Testis (tissue), 3 donors: Measurements from ENCODE around the gene TMEM8B. TPM values are rescaled to one million over a fixed set of nuclear protein-coding genes. Genes with fewer than 3 reads are reported as not detected.
A peak's percentile ranks its signal among the peaks of the same experiment; 100 is the strongest.
"Not testable (repeated sequence)": the region's sequence is repeated elsewhere in the genome, so short reads cannot be mapped to it uniquely, and the experiment has no call there.

Experiments used
- DNase-seq: peaks from one replicate; pipeline ENCODE4 v3.0.0-alpha.2; 2019
- H3K27ac ChIP-seq, 2 donors: fragments of 200-600 bp; sonication (generic); one replicate each; pipeline ENCODE4 v1.5.1; 2019
- H3K27me3 ChIP-seq: fragments of 200-600 bp; sonication (generic); one replicate; pipeline ENCODE4 v1.5.1; 2019
- H3K36me3 ChIP-seq: fragments of 200-600 bp; sonication (generic); one replicate; pipeline ENCODE4 v1.5.1; 2017; ENCODE audit warnings: low read depth; ENCODE audit errors: missing control alignments
- H3K4me1 ChIP-seq: fragments of 200-600 bp; sonication (generic); one replicate; pipeline ENCODE4 v1.5.1; 2019
- H3K4me3 ChIP-seq, 2 donors: fragments of 200-600 bp; sonication (generic); one replicate each; pipeline ENCODE4 v1.5.1; 2017 to 2019
- H3K9me3 ChIP-seq: fragments of 200-600 bp; sonication (generic); one replicate; pipeline ENCODE4 v1.5.1; 2017
- CTCF ChIP-seq, 3 experiments: fragments of 450-650 bp in 2 of 3; fragments of 200-600 bp in 1 of 3; sonication (generic) in 1 of 3; IDR thresholded peaks; one replicate each; pipeline ENCODE4 v1.5.1; 2016 to 2019; ENCODE audit warnings: antibody characterized with exemption in 3 of 3, mild to moderate bottlenecking in 2 of 3, moderate library complexity in 1 of 3
- POLR2A ChIP-seq: fragments of 450-650 bp; IDR thresholded peaks from one replicate; pipeline ENCODE4 v1.6.1; 2017; ENCODE audit warnings: antibody characterized with exemption, mild to moderate bottlenecking, moderate library complexity
- WGBS, 2 donors: methylation state at CpG; one replicate each; pipeline ENCODE4 v1.1.5; 2018; 5-methylcytosine and 5-hydroxymethylcytosine counted together
- intact Hi-C: fragments of 100-400 bp; cut with DNase I; formaldehyde crosslinking; loops from one replicate; pipeline ENCODE4 v1.15.1; 2023; ENCODE audit warnings: low total_unique reads
- polyA plus RNA-seq: library from polyadenylated mRNA; stranded (reverse); fragments of 350-450 nt; fragmentation: Illumina TruSeq; extraction: RNeasy Lipid Tissue Mini Kit (QIAGEN cat#74804); gene quantifications from one replicate; pipeline ENCODE4 v1.2.3, GENCODE V29; 2014; ENCODE audit warnings: low read depth, low replicate concordance; ENCODE audit not compliant: insufficient read depth
- small RNA-seq, 2 donors: library from RNA; depleted of rRNA; stranded (forward); fragments of <200 nt; gene quantifications; one replicate each; pipeline ENCODE3, GENCODE V24; 2016
- total RNA-seq, 2 donors: library from RNA; depleted of rRNA; stranded (reverse); fragments of >200 nt; gene quantifications; one replicate each; pipeline ENCODE4 v1.2.3, GENCODE V29; 2016

TMEM8B gene
- total and polyA plus RNA-seq, 3 donors from 2014 or later, result 22.2 to 24.6 (median 24.5) TPM

- peak overlapping the region; percentile 36 to 65 for H3K4me3 ChIP-seq
- H3K36me3 ChIP-seq, result no peaks in the 10 kb centered on the region
- no peaks in the 10 kb centered on the region for H3K9me3 ChIP-seq
- peak overlapping the region; percentile 91 to 95 for H3K27ac ChIP-seq
- peak in 2 of 3 experiments; percentile 26 to 42 for TF ChIP-seq CTCF (IDR thresholded peaks at IDR 0.05)
- no peak for TF ChIP-seq POLR2A
- peak; percentile 66 for DNase-seq
- H3K27me3 ChIP-seq, result no peaks in the 10 kb centered on the region
- peaks cover 57% of the 10 kb centered on the region for H3K4me1 ChIP-seq
- intact Hi-C loops, result no loop called here
- WGBS, 2 donors, result 61 to 86% methylated on average over 8 to 14 of the region's 14 CpGs
Observed at GRCh38 chr9:35910613-35911359, 81.8 kb downstream of the TMEM8B start.

GRCh38 chr9:35911690-35912089 is 82.7 kb downstream of the TMEM8B start:
- Histone ChIP-seq H3K4me1 (peaks cover 55% of the 10 kb centered on the region), H3K36me3 (no peaks in the 10 kb centered on the region), H3K27me3 (no peaks in the 10 kb centered on the region), H3K4me3 (peak overlapping the region in 1 of 2 donors; percentile 65), H3K27ac (peak overlapping the region in 1 of 2 donors; percentile 95), H3K9me3 (no peaks in the 10 kb centered on the region)
- intact Hi-C loops, result no loop called here
- TF ChIP-seq CTCF (IDR thresholded peaks at IDR 0.05), result no peak
- TF ChIP-seq POLR2A, result no peak
- 71 to 80% methylated on average over 10 of the region's 10 CpGs for WGBS, 2 donors
- peak; percentile 72 for DNase-seq

GRCh38 chr9:35912791-35913400 is 83.9 kb downstream of the TMEM8B start:
- no peak for DNase-seq
- Histone ChIP-seq H3K9me3 (no peaks in the 10 kb centered on the region), H3K27me3 (no peaks in the 10 kb centered on the region), H3K4me1 (peaks cover 50% of the 10 kb centered on the region), H3K27ac (peak overlapping the region in 1 of 2 donors; percentile 95), H3K4me3 (peak overlapping the region in 1 of 2 donors; percentile 65), H3K36me3 (no peaks in the 10 kb centered on the region)
- intact Hi-C loops, result no loop called here
- WGBS, 2 donors, result 55 to 79% methylated on average over 10 of the region's 10 CpGs
- no peak for TF ChIP-seq POLR2A

- DNase-seq, intact Hi-C loops, H3K9me3 ChIP-seq, H3K36me3 ChIP-seq, H3K27ac ChIP-seq, H3K27me3 ChIP-seq: not testable (repeated sequence)
- Histone ChIP-seq H3K4me1 (peaks cover 47% of the 10 kb centered on the region), H3K4me3 (peak overlapping the region in 1 of 2 donors; percentile 65)
Observed at GRCh38 chr9:35913429-35913828, 84.4 kb downstream of the TMEM8B start.

GRCh38 chr9:35914301-35914807 is 85.3 kb downstream of the TMEM8B start:
- intact Hi-C loops, result no loop called here
- no peaks in the 10 kb centered on the region for H3K36me3 ChIP-seq
- no peak overlapping the region for H3K4me3 ChIP-seq
- peak overlapping the region in 1 of 2 donors; percentile 45 for H3K27ac ChIP-seq
- no peaks in the 10 kb centered on the region for H3K27me3 ChIP-seq
- no peaks in the 10 kb centered on the region for H3K9me3 ChIP-seq
- peak; percentile 93 for DNase-seq
- 7 to 13% methylated on average over 5 to 9 of the region's 9 CpGs for WGBS, 2 donors
- peaks cover 38% of the 10 kb centered on the region for H3K4me1 ChIP-seq
- TF ChIP-seq POLR2A (no peak), CTCF (IDR thresholded peaks at IDR 0.05) (no peak)

Small RNA genes lying within 50 kb of the gene (small RNA-seq; reads per million reads assigned to genes)
- 0.18 to 0.66 reads per million in 2 donors for gene HINT2

Other genes with a start within 250 kb of the TMEM8B start
- 100 to 1,000 TPM in 1 of 2 donors, 10 to 100 TPM in 1; 89.6 to 104 TPM for gene TESK1, start 224.0 kb upstream of the TMEM8B start, total RNA-seq
- 92.6 TPM for gene TESK1, start 224.0 kb upstream of the TMEM8B start, polyA plus RNA-seq
- gene CD72, start 210.8 kb upstream of the TMEM8B start, total RNA-seq, result under 1 TPM; 0.63 to 0.99 TPM
- gene CD72, start 210.8 kb upstream of the TMEM8B start, polyA plus RNA-seq, result 3.2 TPM
- gene SIT1, start 178.3 kb upstream of the TMEM8B start, total RNA-seq, result under 1 TPM in 1 of 2 donors, not detected in 1; 0.43 TPM
- 1.6 TPM for gene SIT1, start 178.3 kb upstream of the TMEM8B start, polyA plus RNA-seq
- gene RMRP, start 171.2 kb upstream of the TMEM8B start, total RNA-seq, result over 10,000 TPM in 1 of 2 donors, 1,000 to 10,000 TPM in 1; 4,421 to 15,053 TPM
- not detected for gene RMRP, start 171.2 kb upstream of the TMEM8B start, polyA plus RNA-seq
- 10 to 100 TPM; 13.4 to 19.0 TPM for gene CCDC107, start 170.9 kb upstream of the TMEM8B start, total RNA-seq
- 17.2 TPM for gene CCDC107, start 170.9 kb upstream of the TMEM8B start, polyA plus RNA-seq
- 1 to 10 TPM; 2.2 to 6.5 TPM for gene ARHGEF39, start 164.0 kb upstream of the TMEM8B start, total RNA-seq
- gene ARHGEF39, start 164.0 kb upstream of the TMEM8B start, polyA plus RNA-seq, result 7.0 TPM
- gene CA9, start 155.3 kb upstream of the TMEM8B start, total RNA-seq, result 10 to 100 TPM; 11.0 to 36.8 TPM
- gene CA9, start 155.3 kb upstream of the TMEM8B start, polyA plus RNA-seq, result 50.5 TPM
- 100 to 1,000 TPM; 182 to 211 TPM for gene TPM2, start 139.3 kb upstream of the TMEM8B start, total RNA-seq
- gene TPM2, start 139.3 kb upstream of the TMEM8B start, polyA plus RNA-seq, result 369 TPM
- gene TLN1, start 97.0 kb upstream of the TMEM8B start, total RNA-seq, result 100 to 1,000 TPM; 134 to 201 TPM
- gene TLN1, start 97.0 kb upstream of the TMEM8B start, polyA plus RNA-seq, result 171 TPM
- 10 to 100 TPM; 51.2 to 63.1 TPM for gene CREB3, start 96.6 kb upstream of the TMEM8B start, total RNA-seq
- gene CREB3, start 96.6 kb upstream of the TMEM8B start, polyA plus RNA-seq, result 85.0 TPM
- gene GBA2, start 80.0 kb upstream of the TMEM8B start, total RNA-seq, result 10 to 100 TPM; 66.5 to 77.1 TPM
- gene GBA2, start 80.0 kb upstream of the TMEM8B start, polyA plus RNA-seq, result 51.3 TPM
- 10 to 100 TPM; 21.1 to 21.4 TPM for gene RGP1, start 79.9 kb upstream of the TMEM8B start, total RNA-seq
- 23.9 TPM for gene RGP1, start 79.9 kb upstream of the TMEM8B start, polyA plus RNA-seq
- gene MSMP, start 75.0 kb upstream of the TMEM8B start, total RNA-seq, result 1 to 10 TPM in 1 of 2 donors, not detected in 1; 1.7 TPM
- gene MSMP, start 75.0 kb upstream of the TMEM8B start, polyA plus RNA-seq, result 1.9 TPM
- 10 to 100 TPM; 16.1 to 23.4 TPM for gene NPR2, start 37.6 kb upstream of the TMEM8B start, total RNA-seq
- 18.5 TPM for gene NPR2, start 37.6 kb upstream of the TMEM8B start, polyA plus RNA-seq
- 10 to 100 TPM; 18.9 to 27.0 TPM for gene SPAG8, start 17.0 kb upstream of the TMEM8B start, total RNA-seq
- 81.5 TPM for gene SPAG8, start 17.0 kb upstream of the TMEM8B start, polyA plus RNA-seq
- gene HINT2, start 14.2 kb upstream of the TMEM8B start, total RNA-seq, result 10 to 100 TPM; 36.1 to 36.9 TPM
- 55.1 TPM for gene HINT2, start 14.2 kb upstream of the TMEM8B start, polyA plus RNA-seq
- 1 to 10 TPM; 4.2 to 7.2 TPM for gene FAM221B, start 496 bp upstream of the TMEM8B start, total RNA-seq
- gene FAM221B, start 496 bp upstream of the TMEM8B start, polyA plus RNA-seq, result 17.1 TPM
- not detected for gene OR13J1, start 41.2 kb downstream of the TMEM8B start, total RNA-seq
- gene OR13J1, start 41.2 kb downstream of the TMEM8B start, polyA plus RNA-seq, result not detected
- gene HRCT1, start 77.0 kb downstream of the TMEM8B start, total RNA-seq, result 1 to 10 TPM; 2.5 to 6.5 TPM
- 7.1 TPM for gene HRCT1, start 77.0 kb downstream of the TMEM8B start, polyA plus RNA-seq
- 10 to 100 TPM; 56.9 to 69.8 TPM for gene SPAAR, start 80.3 kb downstream of the TMEM8B start, total RNA-seq
- gene SPAAR, start 80.3 kb downstream of the TMEM8B start, polyA plus RNA-seq, result 15.0 TPM
- not detected for gene OR2S2, start 128.9 kb downstream of the TMEM8B start, total RNA-seq
- gene OR2S2, start 128.9 kb downstream of the TMEM8B start, polyA plus RNA-seq, result not detected
- gene RECK, start 207.7 kb downstream of the TMEM8B start, total RNA-seq, result 10 to 100 TPM; 10.1 to 15.4 TPM
- gene RECK, start 207.7 kb downstream of the TMEM8B start, polyA plus RNA-seq, result 17.6 TPM